HCT116 (cell line): ENCODE measurements around the gene CTNND1.

Experiments
- EGR1 ChIP-seq: IDR thresholded peaks from 2 replicates; pipeline ENCODE4 v1.6.1; 2012; ENCODE audit warnings: low read depth
- EZH2 ChIP-seq: fragments of 200-600 bp; sonication (generic); IDR thresholded peaks from 2 replicates; pipeline ENCODE4 v1.6.1; 2017; ENCODE audit warnings: antibody characterized with exemption, mixed run types
- FOSL1 ChIP-seq: IDR thresholded peaks from 2 replicates; pipeline ENCODE4 v1.6.1; 2012; ENCODE audit warnings: low read depth
- POLR2A ChIP-seq: IDR thresholded peaks from 2 replicates; pipeline ENCODE4 v1.7.0; 2011; ENCODE audit warnings: borderline replicate concordance; ENCODE audit not compliant: insufficient read depth, insufficient read length; ENCODE audit errors: extremely low read depth
- SIN3A ChIP-seq: IDR thresholded peaks from 2 replicates; pipeline ENCODE4 v1.6.1; 2012; ENCODE audit warnings: low read depth
- TCF7L2 ChIP-seq: IDR thresholded peaks from 2 replicates; pipeline ENCODE4 v1.7.0; 2011; ENCODE audit warnings: borderline replicate concordance, inconsistent platforms; ENCODE audit not compliant: insufficient read depth, insufficient read length; ENCODE audit errors: extremely low read depth
- ZBTB33 ChIP-seq: IDR thresholded peaks from 2 replicates; pipeline ENCODE4 v1.6.1; 2011; ENCODE audit warnings: mild to moderate bottlenecking, low read length, moderate library complexity; ENCODE audit not compliant: insufficient replicate concordance; ENCODE audit errors: extremely low read depth
- TF ChIP-seq, protein P1 (sequence below): IDR thresholded peaks from 2 replicates; pipeline ENCODE4 v1.6.1; 2012
- TF ChIP-seq, protein P2 (sequence below), 3 experiments: fragments of 200-600 bp in 1 of 3; sonication (generic) in 1 of 3; IDR thresholded peaks in 2 of 3; conservative IDR thresholded peaks in 1 of 3; 2 replicates each; pipeline ENCODE4 v1.5.1; 2012 to 2017; ENCODE audit warnings: low read depth in 2 of 3, low read length in 2 of 3, antibody characterized with exemption in 1 of 3, borderline replicate concordance in 1 of 3, control low read depth in 1 of 3, mild to moderate bottlenecking in 1 of 3, mixed read lengths in 1 of 3, mixed run types in 1 of 3, moderate library complexity in 1 of 3; ENCODE audit not compliant: insufficient read depth in 1 of 3

DNA sequence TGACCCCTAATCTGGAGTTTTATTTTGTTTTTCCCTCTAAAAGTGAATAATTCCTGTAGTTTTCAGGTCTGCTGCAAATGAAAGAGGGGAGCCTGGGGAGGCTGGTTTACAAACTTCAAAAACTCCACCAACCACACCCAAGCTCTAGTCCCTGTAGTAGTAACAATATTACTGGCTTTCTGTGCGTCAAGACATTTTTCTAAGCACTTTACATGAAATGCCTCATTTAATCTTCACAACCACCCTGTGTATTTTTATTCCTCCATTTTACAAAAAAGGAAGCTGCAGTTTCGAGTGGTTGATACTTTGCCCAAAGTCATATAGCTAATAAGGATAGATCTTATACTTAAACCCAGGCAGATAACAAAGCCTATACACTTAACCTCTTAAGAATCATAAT, 23.5 kb downstream of the CTNND1 start:
- no peak for TF ChIP-seq EGR1
- no peak for TF ChIP-seq TCF7L2
- TF ChIP-seq POLR2A = no peak
- TF ChIP-seq, protein P1, sequence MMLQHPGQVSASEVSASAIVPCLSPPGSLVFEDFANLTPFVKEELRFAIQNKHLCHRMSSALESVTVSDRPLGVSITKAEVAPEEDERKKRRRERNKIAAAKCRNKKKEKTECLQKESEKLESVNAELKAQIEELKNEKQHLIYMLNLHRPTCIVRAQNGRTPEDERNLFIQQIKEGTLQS = no peak
- TF ChIP-seq, protein P2, sequence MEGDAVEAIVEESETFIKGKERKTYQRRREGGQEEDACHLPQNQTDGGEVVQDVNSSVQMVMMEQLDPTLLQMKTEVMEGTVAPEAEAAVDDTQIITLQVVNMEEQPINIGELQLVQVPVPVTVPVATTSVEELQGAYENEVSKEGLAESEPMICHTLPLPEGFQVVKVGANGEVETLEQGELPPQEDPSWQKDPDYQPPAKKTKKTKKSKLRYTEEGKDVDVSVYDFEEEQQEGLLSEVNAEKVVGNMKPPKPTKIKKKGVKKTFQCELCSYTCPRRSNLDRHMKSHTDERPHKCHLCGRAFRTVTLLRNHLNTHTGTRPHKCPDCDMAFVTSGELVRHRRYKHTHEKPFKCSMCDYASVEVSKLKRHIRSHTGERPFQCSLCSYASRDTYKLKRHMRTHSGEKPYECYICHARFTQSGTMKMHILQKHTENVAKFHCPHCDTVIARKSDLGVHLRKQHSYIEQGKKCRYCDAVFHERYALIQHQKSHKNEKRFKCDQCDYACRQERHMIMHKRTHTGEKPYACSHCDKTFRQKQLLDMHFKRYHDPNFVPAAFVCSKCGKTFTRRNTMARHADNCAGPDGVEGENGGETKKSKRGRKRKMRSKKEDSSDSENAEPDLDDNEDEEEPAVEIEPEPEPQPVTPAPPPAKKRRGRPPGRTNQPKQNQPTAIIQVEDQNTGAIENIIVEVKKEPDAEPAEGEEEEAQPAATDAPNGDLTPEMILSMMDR (IDR thresholded peaks at IDR 0.05 in 2 of 3, conservative IDR thresholded peaks at IDR 0.05 in 1 of 3; ENCODE audit: borderline replicate concordance in 1 of 3, insufficient read depth in 1 of 3, low read depth in 2 of 3, low read length in 2 of 3) = no peak
- TF ChIP-seq EZH2 = no peak
- no peak for TF ChIP-seq FOSL1
- no peak for TF ChIP-seq SIN3A
- no peak for TF ChIP-seq ZBTB33
